ENCODE results near the gene MLKL.
"Not testable (repeated sequence)": the region's sequence is repeated elsewhere in the genome, so short reads cannot be mapped to it uniquely, and the experiment has no call there.

The MLKL gene

DNA sequence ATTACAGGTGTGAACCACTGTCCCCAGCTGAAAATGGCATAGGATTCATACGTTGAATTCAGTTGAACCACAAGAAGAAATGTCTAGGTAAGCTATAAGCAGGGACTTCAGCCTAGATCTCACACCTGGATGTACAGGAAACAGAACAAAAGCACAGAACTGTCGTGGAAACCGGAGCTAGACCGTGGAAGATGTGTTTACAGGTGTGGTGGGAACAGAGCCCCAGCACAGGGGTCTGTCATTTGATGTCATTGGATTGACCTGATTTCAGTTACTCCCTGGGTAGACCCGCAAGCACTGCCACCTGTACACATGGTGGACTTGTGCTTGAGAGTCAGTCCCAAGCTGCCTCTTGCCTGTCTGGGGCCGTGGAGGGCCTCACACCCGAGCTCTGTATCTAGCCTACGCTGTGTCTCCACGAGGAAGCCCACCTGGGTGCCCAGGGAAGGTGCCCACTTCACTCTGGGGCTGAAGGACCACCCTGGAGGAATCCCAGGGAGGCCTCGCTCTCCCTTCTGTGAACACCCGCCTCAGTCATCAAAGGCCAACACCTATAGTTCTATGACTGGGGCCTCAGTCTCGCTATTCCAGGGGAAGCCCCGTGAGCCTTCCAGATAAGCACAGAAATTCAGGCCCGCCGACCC lies 32.2 kb upstream of the MLKL start:
- DNase-seq (ENCODE audit: low read depth): no peak

DNA sequence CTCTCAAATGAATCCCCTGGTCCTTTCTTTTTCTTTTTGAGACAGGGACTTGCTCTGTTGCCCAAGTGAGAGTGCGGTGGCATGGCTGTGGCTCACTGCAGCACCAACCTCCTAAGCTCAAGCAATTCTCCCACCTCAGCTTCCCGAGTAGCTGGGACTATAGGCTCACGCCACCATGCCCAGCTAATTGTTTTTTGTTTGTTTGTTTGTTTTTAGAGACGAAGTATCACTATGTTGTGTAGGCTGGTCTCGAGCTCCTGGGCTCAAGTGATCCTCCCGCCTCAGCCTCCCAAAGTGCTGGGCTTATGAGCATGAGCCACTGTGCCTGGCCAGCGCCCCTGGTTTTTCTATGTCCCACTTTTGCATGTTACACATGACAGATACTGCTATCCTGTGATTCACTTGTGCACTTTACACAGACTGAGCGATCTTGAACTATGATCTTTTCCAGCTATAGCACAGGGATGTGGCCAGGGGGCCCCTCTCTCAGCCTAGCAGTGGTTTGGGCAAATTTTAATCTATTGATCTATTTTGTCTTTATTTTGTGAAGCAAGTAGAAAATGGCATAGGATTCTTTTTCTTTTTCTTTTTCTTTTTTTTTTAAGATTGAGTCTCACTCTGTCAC lies 31.3 kb upstream of the MLKL start:
- no peak for DNase-seq (ENCODE audit: low read depth)

DNA sequence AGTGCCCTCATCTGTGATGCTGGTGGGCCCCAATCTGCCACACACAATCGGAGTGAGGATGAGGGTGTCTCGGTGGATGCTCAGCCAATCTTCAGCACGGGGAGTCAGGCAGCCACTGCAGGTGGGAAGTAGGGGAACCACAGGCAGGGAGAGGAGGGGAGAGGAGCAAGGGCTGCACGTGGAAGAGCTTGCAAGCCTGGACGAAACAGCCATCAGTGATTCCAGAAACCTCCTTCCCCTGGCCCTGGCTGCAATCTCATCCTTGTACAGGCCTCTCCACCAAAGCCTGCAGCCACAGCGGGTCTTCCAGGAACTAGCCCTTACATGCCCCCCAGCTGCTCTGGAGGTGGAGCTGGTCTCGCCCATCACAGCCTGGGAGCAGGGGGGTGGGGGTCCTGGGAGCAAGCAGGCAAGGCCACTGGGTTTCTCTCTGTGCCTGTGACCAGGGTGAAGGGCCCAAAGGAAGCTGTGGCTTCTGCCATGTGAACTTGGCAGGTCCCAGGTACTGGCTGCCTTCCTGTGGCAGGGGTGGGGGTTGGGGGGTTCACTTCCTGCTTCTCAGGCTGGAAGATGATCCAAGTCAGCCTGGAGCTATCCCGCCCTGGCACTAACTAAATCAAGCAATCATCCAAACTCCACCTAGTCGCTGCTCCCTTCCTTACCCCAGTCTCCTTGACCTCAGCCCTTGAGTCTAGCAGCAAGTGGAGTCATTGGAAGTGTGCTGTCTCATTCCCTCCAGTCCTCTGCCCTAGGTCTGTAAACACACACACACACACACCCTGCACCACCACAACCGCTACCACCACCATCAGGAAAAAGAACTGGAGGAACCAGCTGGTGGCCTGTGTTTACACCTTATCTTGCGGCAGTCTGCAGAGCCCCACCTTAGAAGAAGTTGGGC lies 29.4 kb upstream of the MLKL start:
- DNase-seq (ENCODE audit: low read depth): no peak

DNA sequence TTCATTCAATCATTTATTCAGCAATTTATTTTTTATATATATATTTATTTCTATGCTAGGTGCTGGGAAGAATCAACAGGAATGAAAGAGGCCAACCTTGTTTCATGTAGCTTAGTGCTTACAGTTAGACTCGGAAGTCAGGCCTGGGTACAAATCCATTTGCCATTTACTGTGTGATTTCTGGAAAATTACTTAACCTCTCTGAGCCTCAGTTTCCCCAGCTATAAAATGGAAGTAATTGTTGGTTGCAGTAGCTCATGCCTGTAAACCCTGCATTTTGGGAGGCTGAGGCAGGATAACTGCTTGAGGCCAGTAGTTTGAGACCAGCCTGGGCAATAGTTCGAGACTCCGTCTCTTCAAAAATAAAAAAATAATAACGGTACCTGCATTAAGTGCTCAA lies 27.2 kb upstream of the MLKL start:
- DNase-seq (ENCODE audit: low read depth): no peak

DNA sequence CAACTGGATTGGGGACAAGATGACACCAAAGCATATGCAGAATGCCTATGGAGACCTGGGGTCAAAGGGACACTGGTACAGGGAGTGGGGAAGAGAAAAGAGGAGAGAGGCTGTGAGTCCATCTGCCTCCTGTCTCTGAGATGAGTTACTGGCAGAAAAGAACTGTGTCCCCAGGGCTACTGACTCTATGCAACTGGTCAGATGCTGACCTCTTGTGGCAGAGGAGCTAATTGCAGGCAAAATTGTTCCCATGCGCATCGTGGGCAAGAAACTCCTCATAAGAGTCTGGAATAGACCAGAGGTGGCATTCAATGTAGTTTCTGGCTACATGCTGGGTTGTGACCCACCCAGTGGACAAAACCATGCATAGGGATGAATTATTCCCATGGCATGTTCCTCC lies 26.1 kb upstream of the MLKL start:
- DNase-seq (ENCODE audit: low read depth): no peak

DNA sequence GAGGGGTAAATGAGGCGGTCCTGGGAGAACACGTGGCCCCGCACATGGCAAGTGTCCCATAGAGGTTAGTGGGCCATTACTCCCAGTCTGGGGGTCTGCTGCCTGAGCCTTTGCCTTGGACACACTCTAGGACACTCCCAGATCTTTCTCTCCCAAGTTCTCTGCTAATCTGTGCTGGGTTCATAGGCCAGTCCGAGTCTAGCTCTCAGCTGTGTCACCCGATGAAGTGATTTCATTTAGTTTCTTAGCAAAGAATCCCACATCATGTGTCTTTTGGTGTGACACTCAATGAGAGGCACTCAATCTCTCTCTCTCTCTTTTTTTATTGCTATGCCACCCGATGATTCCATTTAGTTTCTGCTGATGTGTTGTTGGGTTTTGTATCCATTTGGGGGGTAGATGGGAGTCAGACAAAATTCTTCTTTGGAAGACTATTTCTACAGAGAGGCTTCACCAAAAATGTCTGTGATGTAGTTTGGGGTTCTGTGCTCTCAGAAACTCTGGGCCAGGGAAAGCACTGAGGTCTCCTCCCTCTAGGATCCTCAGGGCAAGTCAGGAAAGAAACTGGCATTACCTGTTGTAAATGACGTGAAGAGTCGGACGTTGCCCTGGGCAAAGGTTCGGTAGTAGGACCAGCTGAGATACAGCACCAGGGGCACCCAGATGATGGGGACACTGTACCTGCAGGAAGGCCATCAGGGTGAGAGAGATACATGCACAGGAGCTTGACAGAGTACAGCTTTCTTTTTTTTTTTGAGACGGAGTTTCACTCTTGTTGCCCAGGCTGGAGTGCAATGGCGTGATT lies 25.2 kb upstream of the MLKL start:
- no peak for DNase-seq (ENCODE audit: low read depth)

DNA sequence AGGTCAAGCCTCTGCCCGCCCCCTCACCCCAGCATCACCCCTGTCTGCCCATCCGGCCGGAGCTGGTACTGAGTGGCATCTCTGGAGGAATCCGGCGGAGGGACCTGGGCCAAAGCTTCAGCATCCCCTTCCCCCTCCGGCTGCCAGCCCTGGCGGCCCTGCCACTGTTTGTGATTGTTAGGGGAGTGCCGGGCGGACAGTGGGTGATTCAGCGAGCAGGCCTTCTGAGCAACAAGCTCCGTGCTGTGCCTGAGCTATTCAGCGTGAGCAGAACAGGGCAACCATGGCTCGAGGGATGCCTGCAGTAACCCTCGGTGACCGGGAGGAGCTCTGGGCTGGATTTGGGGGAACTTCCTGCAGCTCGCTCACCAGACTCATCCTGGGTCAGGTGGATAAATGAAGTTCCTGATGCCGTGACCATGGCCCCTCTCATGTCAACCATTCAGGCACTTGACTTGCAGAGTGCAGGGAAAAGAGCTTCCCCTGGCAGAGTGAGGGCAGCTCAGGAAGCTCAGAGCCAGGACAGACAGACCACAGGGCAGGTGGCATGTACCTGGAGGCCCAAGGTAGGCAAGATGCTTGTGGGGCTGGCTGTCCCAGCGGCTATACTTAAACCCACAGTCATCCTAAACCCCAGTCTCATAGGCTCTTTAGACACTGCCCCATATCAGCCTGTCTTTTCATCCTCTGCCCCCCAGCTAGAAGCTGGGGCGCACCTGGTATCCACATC lies 24.3 kb upstream of the MLKL start:
- DNase-seq (ENCODE audit: low read depth): no peak

DNA sequence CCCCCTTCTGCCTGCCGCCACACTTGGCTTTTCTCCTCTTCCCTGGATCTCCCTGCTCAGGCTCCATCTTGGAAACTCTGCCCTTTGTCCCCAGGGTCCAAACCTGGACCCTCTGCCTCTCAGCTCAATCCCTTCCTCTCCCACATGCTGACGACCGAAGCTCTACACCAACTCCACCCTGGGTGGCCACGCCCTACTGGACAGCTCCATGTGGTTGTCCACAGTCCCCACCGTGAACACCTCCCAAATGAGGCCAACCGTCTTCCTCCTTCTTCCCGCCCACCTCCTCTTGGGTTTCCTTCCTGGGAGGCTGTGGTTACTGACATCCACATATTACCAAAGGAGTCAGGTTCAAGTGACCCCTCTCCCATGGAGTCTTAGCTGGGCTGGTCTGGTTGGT lies 22.6 kb upstream of the MLKL start:
- DNase-seq (ENCODE audit: low read depth): no peak

DNA sequence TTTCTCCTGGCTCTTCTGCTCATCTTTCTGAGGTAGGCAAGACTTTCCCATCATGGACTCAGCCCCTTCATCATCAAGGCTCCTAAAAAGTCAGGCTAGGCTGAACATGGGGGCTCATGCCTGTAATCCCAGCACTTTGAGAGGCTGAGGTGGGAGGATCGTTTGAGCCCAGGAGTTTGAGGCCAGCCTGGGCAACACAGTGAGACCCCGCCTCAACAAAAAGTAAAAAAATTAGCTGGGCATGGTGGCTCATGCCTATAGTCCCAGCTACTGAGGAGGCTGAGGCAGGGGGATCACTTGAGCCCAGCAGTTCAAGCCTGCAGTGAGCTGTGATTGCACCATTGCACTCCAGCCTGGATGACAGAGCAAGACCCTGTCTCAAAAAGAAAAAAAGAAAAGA lies 21.5 kb upstream of the MLKL start:
- DNase-seq (ENCODE audit: low read depth): not testable (repeated sequence)

DNA sequence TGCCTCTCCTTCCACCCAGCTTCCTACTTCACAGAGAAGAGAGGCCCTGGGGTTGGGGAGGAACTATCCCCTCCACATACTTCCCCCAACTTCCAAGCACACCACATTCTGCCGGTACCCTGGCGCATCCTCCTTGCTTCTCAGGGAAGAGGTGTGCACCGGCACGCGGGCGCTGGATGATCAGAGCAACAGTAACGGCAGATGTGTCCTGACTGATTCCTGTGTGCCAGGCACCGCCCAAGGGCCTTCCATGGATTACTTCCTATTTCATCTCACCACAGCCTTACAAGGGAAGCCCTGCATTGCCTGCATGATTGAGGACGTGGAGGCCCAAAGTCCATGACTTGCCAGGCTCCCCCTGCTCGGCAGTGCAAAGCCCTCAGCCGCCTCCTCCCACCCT lies 21.1 kb upstream of the MLKL start:
- DNase-seq (ENCODE audit: low read depth): no peak

DNA sequence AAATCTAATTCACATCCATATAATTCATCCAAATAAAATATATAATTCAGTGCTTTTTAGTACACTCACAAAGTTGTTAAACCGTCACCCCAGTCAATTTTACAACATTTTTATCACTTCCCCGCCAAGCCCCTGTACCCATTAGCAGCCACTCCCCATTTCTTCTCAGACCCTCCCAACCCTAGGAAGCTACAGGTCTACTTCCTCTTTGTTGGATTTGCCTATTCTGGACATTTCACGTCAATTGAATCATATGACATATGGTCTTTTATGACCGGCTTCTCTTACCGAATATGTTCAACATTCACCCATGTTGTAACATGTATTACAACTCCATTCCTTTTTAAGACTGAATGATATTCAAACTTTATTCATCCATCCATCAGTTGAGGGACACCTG lies 19.9 kb upstream of the MLKL start:
- DNase-seq (ENCODE audit: low read depth): no peak

DNA sequence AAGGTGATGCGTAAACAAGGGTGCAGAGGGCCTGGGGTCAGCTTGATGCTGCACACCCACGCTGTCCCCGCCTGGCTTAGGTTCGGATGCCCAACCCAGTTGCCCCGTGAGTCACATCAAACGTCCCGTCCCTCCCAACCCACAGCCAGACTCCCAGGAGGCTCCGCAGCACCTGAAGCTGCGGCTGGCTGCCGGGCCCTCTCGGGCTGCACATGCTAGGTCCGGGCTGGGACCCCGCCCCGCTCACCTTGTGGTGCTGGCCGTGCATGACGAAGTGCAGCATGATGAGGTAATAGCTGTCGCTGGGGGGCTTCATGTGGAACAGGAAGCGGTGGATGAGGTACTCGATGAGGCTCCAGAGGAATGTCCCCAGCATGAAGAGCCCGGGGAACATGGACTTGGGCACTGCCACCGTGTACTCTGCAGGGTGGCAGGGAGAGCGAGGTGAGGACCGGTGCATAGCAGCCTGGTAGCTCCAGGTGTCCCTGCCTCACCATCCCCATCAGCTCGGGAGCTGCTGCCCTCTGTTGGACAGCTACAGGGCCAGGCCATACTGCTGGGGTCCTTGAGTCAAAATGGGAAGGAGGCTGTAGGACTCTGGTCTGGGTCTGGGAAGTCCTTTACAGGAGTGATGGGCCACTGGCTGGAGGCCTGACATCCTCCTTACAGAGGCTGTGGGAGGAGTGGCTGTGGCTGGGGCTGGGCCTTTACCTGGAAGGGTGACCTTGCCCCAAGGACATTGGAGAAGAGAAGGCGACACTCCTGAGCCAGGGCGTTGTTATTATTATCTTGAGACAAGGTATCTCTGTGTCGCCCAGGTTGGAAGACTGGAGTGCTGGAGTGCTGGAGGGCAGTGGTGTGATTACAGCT lies 18.3 kb upstream of the MLKL start:
- no peak for DNase-seq (ENCODE audit: low read depth)

DNA sequence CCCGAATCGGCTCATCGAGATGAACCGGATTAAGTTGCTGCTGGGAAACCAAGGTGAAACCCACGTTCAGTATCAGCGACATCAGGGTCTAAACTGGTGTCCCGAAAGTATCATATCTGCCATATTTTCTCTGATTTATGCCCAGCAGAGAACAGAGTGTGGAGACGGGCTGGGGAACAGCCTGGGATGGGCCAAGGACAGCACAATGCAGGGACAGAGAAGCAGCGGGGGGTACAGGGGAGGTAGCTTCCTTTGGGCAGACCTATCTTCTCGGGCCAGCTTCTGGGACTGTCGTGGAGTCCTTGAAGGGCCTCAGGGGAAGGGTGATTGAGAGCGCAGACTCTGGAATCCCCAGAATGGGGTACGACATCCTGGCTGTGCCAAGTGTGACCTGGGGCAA lies 17.5 kb upstream of the MLKL start:
- DNase-seq (ENCODE audit: low read depth): no peak

DNA sequence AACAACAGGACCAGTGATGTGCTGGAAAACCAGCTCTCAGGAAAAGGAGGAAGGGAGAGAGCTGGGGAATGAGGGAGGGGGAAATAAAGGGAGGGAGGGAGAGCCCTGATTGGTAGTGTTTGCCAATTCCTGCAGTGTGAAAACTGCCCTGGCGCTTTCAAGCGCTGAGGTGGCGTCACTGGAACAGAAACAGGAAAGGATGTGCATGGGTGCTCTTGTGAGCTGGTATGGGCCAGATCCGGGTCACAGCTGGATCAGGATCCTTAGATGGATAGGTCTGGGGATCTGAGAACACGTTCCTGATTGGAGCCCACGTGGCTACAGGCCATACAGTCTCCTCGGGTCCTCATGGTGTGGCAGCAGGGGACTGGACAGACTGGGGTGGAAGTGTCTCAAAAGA lies 16.7 kb upstream of the MLKL start:
- no peak for DNase-seq (ENCODE audit: low read depth)

DNA sequence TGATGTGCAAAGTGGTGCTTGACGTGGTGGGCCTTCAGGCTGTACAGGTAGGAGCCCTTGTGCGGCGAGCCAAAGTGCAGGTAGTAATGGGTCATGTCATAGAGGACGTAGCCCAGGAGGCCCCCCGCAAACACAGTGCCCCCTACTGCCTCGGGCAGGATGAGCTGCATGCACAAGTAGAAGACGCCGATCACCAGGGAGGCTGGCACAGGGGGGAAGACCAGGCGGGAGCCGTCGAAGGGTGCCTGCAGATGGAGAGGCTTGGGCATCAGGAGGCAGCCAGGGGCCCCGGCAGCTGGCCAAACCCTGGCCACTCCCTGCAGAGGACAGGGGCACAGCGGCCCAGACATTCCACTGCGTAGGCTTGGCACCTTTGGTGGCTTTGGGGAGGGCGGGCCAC lies 15.7 kb upstream of the MLKL start:
- no peak for DNase-seq (ENCODE audit: low read depth)

DNA sequence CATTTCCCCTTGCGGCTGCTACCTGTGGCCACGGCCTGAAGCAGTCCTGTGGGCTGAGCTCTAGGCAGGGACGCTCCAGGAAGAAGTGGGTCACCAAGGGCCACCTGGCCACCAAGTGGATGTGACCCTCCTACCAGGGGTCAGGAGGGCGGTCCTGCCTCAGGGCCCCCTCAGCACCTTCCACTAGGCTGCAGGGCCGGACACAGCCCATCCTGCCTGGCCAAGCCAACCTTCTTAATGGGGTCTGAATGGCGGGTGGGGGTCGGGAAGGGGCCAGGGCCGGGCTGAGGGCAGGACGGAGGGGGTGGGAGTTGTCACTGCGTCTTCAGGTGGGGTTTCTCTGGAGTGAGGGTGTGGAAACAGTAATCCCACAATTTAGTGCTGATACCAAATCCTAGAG lies 13.2 kb upstream of the MLKL start:
- no peak for DNase-seq (ENCODE audit: low read depth)

DNA sequence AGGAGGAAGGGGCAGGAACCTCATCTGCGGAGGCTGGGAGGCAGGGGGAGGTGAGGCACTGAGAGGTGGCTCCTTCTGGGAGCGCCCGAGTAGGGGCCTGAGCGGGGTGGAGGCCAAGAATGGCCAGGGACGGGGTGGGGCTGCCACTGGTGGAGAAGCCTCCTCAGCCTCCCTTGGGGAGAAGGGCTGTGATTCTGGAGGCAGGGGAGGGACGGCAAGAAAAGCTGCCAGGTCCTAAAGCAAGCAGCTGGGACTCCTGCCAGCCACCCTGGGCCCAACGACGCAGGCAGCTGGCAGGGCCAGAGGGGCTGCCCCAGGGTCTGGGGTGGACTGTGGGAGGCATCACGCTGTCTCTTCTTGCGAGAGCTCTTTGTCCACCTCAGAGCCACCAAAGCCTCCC lies 12.7 kb upstream of the MLKL start:
- no peak for DNase-seq (ENCODE audit: low read depth)

DNA sequence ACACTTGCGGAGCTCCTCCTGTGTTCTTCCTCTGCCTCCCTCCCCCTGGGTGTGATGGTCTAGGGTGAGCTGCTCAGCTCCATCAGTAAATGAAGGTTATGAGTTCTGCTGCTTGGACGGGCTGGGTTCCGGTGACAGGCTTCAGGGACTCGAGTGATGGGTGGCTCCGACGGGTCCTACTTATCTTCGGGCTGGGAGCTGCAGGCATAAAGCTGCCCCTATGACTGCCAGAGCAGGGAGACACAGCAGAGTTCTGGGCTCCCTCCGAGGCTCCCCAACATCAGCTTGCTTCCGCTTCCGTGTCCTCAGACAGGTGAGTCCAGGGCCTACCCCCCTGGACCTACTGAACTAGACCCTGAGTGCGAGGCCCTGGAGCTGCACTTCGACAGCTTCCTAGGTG lies 11.3 kb upstream of the MLKL start:
- no peak for DNase-seq (ENCODE audit: low read depth)

DNA sequence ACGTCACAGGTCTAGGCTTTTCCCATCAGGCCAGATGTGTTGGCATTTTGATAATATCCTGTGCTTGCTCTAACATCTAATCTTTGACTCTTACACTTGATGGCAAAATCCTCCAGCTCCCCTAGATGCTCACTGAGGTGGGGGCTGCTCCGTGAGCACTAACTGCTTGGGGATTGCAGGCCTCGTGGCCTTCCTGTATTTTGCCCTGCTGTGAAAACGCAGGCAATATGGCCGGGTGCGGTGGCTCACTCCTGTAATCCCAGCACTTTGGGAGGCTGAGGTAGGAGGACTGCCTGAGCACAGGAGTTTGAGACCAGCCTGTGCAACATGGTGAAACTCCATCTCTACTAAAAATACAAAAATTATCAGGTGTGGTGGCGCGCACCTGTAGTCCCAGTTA lies 9.7 kb upstream of the MLKL start:
- DNase-seq (ENCODE audit: low read depth): no peak

DNA sequence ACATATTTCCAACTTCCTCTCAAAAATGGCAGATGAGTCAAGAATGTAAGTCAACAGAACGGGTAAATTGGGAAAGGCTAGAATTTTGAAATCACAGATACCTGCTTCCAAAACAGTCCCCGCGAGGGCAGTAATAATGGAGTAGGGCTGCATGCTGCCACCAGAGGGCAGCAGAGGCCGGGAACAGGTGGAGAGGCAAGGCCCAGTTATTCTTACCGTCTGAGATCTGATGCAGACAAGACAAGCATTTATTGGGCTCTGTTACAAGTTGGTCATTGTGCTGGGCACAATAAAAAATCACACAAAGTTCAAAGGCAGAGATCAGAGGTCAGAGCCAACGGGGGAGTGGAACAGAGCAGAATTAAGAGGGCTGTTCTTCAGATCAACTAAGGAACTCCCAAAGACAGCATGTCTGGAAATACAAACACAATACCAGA lies 8.8 kb upstream of the MLKL start:
- peak; percentile 70 for DNase-seq (ENCODE audit: low read depth)

DNA sequence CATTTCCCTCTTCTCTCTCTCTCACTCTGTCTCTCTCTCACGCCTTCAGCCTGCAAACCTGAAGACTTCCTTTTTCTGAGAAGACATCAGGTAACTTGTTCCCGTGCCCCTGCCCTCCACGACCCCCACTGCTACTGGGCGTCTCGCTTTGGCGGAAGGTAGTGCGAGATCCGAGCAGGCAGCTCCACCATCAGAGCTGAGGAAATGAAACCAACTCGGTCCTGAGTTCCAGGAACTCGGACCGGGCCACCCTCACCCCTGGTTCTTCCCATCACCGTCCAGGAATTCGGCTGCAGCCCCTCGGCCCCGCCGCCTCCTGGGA lies 585 bp downstream of the MLKL start:
- DNase-seq (ENCODE audit: low read depth): no peak

Data from T follicular helper cell (primary cell).